ENCODE results near the gene PIGK.
"Not testable (repeated sequence)": the region's sequence is repeated elsewhere in the genome, so short reads cannot be mapped to it uniquely, and the experiment has no call there.

The PIGK gene

GRCh38 chr1:77219166-77219887 is at the start of gene PIGK:
TSS of gene PIGK (minus strand) at chr1:77219430. CDS start at chr1:77219402, 28 bp downstream.
- DNase-seq (ENCODE audit: extremely low spot score, insufficient read length, low read depth) (peak; percentile 58), FAIRE-seq (peak; percentile 97)

DNA sequence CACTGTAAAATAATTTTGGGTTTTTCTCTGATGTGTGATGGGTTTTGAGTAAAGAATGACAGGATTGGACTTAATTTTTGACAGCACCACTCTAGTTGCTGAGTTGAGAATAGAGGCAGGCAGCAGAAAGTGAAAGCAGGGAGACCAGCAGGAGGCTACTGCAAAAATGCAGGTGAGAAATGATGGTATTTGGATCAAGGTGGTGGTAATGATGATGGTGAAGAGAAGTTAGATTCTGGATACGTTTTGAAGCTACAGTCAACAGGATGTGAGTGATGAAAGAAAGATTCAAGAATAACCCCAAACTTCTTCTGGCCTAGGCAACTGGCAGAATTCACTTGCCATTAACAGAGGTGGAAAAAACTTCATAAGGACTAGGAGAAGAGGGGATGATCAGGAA is 47.8 kb upstream of the PIGK start:
- DNase-seq (ENCODE audit: extremely low spot score, insufficient read length, low read depth) (no peak), FAIRE-seq (no peak)

GRCh38 chr1:77265180-77265579 is 46.0 kb upstream of the PIGK start:
- DNase-seq (ENCODE audit: extremely low spot score, insufficient read length, low read depth): no peak

GRCh38 chr1:77263708-77264107 is 44.5 kb upstream of the PIGK start:
- DNase-seq (ENCODE audit: extremely low spot score, insufficient read length, low read depth): no peak
- no peak for FAIRE-seq

More at GRCh38 chr1:77265180-77265579, 46.0 kb upstream of the PIGK start:
- no peak for FAIRE-seq

DNA sequence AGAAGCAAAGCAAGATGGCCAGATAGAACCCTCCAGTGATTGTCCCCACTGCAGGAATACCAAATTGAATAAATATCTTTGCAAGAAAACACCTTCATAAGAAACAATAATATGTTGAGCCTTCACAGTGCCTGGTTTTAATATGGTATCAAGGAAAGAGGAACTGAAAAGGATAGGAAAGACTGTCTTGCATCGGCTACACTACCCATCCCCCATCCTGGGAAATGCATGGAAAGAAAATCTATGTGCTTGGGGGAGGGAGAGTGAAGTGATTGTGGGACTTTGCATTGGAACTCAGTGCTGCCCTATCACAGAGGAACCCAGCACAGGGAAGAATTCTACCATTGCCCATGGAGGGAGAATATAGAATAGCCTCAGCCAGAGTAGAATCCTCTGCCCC is 34.0 kb upstream of the PIGK start:
- no peak for FAIRE-seq
- no peak for DNase-seq (ENCODE audit: extremely low spot score, insufficient read length, low read depth)

- no peak for DNase-seq (ENCODE audit: extremely low spot score, insufficient read length, low read depth)
- no peak for FAIRE-seq
Measured at GRCh38 chr1:77250126-77250525, 30.9 kb upstream of the PIGK start.

GRCh38 chr1:77245830-77246229 is 26.6 kb upstream of the PIGK start:
- DNase-seq (ENCODE audit: extremely low spot score, insufficient read length, low read depth) (no peak), FAIRE-seq (no peak)

GRCh38 chr1:77239311-77239710 is 20.1 kb upstream of the PIGK start:
- DNase-seq (ENCODE audit: extremely low spot score, insufficient read length, low read depth): no peak
- FAIRE-seq: no peak

DNA sequence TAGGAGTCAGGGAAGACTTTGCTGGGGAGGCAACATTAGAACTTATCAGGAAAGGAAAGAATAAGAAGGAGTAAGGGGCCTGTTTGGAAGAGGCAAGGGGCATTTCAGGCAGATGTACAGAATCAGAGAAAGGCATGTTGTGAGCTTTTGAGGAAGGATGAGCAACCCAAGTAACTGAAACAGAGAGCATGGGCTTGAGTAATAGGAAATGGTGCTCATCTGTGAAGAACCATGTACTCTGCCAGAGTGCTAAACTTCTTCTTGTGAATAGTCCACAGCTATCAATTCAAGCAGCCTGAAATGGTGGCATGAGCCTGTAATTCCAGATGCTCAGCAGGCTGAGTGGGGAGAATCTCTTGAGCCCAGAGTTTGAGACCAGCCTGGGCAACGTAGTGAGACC is 19.2 kb upstream of the PIGK start:
- no peak for FAIRE-seq
- no peak for DNase-seq (ENCODE audit: extremely low spot score, insufficient read length, low read depth)

- no peak for FAIRE-seq
- DNase-seq (ENCODE audit: extremely low spot score, insufficient read length, low read depth): no peak
Measured at GRCh38 chr1:77234943-77235342, 15.7 kb upstream of the PIGK start.

- DNase-seq (ENCODE audit: extremely low spot score, insufficient read length, low read depth) (no peak), FAIRE-seq (no peak)
Measured at GRCh38 chr1:77234096-77234495, 14.9 kb upstream of the PIGK start.

GRCh38 chr1:77232829-77233228 is 13.6 kb upstream of the PIGK start:
- DNase-seq (ENCODE audit: extremely low spot score, insufficient read length, low read depth) (no peak), FAIRE-seq (no peak)

DNA sequence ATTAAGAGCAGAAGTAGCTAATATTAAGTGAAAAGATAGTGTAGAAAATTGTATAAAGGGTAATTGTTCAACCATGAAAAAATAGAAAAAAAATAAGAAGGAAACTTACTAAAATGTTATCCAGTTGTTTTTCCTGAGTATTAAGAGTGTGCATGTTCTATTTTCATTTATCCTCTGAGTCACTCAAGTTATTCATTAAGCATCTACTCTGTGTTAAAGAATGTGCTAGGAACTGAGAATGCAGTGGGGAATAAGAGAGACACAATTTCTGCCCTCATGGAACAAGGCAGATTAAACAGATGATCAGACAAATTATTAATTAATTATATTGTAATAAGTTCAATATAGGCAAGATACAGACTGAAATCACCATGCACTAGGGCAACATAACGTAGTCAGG is 10.8 kb upstream of the PIGK start:
- FAIRE-seq (no peak), DNase-seq (ENCODE audit: extremely low spot score, insufficient read length, low read depth) (no peak)

DNA sequence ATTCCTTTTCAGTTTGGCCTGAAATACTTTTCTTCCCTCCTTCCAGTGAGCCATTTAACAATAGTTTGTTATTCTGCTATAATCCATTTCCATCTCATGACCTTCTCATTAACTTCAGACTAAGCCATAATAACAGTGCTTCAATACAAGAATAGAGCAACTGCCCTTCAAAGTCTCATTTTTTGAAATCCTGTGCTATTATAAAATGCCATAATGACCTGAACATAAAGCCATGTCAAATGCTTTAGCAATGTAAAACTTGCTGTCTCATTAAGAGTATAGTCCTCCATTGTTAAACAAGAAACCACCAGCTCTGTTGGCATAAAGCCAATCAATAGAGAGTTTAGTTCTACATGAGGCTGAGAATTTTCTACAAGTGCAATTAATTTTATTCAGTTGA is 9.6 kb upstream of the PIGK start:
- DNase-seq (ENCODE audit: extremely low spot score, insufficient read length, low read depth): no peak
- FAIRE-seq: no peak

GRCh38 chr1:77227381-77227780 is 8.2 kb upstream of the PIGK start:
- DNase-seq (ENCODE audit: extremely low spot score, insufficient read length, low read depth): no peak

DNA sequence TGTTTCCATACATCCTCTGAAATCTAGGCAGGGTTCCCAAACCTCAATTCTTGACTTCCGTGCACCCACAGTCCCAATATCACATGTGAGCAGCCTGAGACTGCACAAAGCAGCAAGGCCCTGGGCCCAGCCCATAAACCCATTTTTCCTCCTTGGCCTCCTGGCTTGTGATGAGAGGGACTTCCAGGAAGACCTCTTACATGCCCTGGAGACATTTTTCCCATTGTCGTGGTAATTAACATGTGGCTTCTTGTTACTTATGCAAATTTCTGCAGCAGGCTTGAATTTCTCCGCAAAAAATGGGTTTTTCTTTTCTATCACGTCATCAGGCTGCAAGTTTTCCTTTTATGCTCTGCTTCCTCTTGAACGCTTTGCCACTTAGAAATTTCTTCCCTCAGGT is 3.3 kb upstream of the PIGK start:
- FAIRE-seq (no peak), DNase-seq (ENCODE audit: extremely low spot score, insufficient read length, low read depth) (no peak)

More at GRCh38 chr1:77227381-77227780, 8.2 kb upstream of the PIGK start:
- FAIRE-seq: no peak

DNA sequence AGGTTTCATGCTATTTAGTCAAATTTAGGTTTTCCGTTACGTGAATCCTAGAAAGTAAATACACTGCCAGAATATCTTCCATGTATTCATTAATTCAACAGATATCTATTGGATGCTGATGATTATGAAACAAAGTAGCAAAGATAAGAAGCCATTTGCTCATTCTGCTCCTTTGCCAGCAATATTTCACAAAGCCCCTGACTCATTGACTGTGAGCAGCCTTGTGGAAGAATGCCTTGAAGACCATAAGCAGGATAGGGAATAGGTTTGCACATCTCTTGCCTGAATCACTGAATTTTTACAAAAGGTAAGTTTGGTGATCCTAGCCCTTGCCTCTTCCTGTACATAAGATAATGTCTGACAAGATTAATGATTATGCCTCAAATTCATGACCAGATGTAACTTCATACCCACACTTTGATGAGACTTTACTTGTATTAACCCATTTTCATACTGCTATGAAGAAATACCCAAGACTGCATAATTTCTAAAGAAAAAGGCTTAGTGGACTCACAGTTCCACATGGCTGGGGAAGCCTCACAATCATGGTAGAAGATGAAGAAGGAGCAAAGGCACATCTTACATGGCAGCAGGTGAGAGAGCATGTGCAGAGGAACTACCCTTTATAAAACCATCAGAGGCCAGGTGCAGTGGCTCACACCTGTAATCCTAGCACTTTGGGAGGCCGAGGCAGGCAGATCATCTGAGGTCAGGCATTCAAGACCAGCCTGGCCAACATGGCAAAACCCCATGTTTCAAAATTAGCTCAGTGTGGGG is 1.6 kb upstream of the PIGK start:
- DNase-seq (ENCODE audit: extremely low spot score, insufficient read length, low read depth) (no peak), FAIRE-seq (no peak)

GRCh38 chr1:77218477-77219165 is 609 bp downstream of the PIGK start:
- FAIRE-seq: no peak
- no peak for DNase-seq (ENCODE audit: extremely low spot score, insufficient read length, low read depth)

- not testable (repeated sequence) for FAIRE-seq; DNase-seq (ENCODE audit: extremely low spot score, insufficient read length, low read depth)
Measured at GRCh38 chr1:77204043-77204442, 15.2 kb downstream of the PIGK start.

GRCh38 chr1:77202751-77203150 is 16.5 kb downstream of the PIGK start:
- DNase-seq (ENCODE audit: extremely low spot score, insufficient read length, low read depth) (no peak), FAIRE-seq (no peak)

GRCh38 chr1:77200806-77201205 is 18.4 kb downstream of the PIGK start:
- DNase-seq (ENCODE audit: extremely low spot score, insufficient read length, low read depth): no peak
- FAIRE-seq: no peak

Data from GM18507 (cell line).